Stimulated activated CD4-positive, alpha-beta T cell treated with anti-CD3 and anti-CD28 coated beads, Interleukin-1b, Interleukin-23, amount 100 ng/mL, for 4 hours (primary cell): Measurements from ENCODE around the gene LRRC34.

Experiments
- DNase-seq, 2 donors: peaks; one replicate each; pipeline ENCODE4 v3.0.0-alpha.2; 2020; ENCODE audit warnings: low read depth in 2 of 2

LRRC34 gene

DNA sequence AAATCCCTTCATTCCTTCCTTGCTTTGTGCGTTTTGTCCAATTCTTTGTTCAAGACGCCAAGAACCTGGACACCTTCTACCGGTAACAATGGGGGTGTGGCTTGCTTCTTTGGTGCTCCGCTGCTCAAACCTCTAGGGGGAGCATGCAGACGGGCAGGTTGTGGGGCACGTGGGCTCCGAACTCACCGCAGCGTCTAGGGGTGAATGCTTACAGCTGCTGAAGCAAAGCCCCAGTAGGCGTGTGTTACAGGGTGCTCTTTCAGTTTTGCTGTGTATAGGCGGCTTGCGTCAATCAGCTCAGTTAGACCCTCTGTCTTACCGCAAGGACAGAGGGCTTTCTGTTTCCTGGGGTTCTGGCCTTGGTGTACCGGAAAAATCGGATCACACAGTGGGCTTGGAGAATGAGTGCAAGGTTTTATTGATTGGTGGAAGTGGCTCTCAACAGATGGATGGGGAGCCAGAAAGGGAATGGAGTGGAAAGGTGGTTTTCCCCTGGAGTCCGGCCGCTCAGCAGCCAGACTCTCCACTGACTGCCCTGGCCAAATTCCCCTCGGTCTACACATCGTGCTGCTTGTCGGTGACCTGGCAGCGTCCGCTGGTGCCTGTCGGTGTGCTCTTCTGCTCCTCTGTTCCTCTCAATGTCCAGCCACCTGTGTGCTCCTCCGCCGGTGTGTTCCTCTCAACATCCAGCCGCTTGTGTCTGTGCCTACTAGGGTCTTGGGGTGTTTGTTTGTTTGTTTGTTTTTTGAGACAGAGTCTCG, 1.2 kb upstream of the LRRC34 start:
- peak; percentile 42 to 68 for DNase-seq

DNA sequence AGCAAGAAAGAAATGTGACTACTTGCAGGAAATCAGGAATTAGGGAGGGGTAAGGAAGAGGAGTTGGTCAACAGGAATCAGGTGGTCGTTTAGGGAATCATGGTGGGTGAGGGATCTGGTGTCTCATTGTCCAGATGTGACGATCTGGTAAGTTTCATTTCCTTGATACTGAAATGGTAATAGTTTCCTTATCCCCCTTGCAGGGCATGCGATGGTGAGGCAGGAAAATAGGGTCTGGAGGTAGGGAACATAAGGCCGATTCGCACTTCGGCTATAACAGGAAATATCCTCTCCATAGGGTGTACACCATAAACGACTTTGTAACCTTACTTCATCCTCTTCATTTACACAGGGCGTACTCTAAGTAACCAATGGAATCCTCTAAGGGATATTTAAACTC, 574 bp upstream of the LRRC34 start:
- DNase-seq = no peak

DNA sequence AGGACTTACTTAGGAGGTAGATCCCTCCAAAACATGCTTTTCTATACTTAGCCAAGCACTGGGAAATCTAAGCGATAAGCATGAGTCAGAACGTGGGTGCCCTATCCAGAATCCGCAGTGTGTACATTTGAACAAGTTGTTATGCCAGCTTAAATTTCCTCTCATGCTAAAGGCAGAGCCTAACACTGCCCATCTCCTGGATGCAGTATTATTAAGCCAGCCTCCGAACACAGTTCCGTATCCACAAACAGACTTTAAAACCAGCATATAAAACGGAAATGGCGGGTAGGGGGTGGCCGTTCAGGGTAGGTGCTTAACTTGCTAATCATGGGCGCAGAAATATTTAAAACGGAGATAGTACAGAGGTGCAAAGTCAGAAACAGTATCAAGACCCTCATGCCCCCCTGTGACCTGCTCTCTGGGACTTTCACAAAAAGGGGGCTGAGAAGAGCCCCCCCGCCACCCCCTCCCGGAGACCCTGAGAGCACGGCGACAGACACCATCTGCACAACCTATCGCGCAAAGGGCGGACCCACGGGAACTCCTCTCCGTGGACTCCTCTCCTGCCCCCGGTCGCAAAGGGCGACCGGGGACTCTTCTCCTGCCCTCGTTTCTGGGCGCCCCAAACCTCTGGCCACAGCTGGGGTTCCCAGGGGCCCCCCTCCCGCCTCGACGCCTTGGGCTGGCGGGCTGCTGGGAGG, 923 bp downstream of the LRRC34 start:
- DNase-seq = no peak

DNA sequence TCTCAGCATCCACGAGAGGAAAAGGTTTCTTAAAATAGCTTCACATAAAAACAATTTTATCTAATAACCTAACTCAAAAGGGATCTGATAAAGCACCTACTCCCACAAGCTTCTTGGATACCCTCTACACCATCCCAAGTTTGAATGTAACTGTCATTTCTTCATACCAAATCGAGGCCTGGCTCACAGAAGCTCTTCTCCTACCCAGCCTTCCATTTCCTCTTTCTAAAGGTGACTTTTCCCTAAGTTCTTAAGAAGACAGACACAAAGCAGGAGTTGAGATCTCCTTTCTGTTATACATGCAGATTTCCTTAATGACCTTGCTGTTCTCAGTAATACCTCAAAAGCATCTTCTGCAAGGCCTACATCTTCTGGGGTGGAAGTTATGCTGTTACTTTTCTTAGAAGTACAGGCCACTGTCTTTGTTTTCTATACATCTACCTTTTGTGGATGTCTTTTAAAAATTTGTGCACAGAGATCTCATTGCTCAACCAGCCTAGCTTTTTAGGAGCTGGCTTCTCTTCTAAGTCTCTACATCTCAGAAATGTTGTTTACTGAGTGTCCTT, 3.4 kb downstream of the LRRC34 start:
- no peak for DNase-seq

DNA sequence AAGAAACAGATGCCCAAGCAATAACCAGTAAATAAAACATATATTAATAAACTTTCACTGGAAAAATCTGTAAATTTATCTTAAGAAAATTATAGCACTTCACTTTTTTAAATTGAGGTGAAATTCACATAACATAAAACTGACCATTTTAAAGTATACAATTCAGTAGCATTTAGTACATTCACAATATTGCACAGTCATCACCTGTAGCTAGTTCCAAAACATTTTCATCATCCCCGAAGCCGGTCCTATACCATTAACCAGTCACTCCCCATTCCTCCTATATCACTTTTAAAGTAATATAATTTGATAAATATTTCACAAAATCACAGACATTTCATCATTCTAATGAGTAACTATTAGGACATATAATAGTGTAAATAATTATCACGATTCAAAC, 8.0 kb downstream of the LRRC34 start:
- DNase-seq = no peak

DNA sequence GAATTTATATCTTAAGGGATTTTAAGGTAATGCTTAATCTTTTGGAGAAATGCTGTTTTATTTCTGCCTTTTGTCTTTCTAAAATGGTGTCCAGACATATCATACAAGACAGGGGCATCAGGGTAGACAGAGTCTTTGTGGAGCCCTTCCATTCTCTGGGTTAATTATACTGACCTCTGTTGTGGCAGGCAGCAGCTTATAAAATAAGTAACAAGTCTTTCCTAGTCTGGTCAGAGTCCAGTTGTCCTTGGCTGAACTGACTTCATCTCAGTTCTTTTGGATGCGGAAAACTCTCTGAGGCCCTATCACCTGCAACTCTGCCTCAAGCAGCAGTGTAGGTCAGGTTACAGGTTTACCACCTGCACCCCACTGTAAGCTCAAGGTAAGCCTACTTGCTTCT, 20.3 kb downstream of the LRRC34 start:
- no peak for DNase-seq

DNA sequence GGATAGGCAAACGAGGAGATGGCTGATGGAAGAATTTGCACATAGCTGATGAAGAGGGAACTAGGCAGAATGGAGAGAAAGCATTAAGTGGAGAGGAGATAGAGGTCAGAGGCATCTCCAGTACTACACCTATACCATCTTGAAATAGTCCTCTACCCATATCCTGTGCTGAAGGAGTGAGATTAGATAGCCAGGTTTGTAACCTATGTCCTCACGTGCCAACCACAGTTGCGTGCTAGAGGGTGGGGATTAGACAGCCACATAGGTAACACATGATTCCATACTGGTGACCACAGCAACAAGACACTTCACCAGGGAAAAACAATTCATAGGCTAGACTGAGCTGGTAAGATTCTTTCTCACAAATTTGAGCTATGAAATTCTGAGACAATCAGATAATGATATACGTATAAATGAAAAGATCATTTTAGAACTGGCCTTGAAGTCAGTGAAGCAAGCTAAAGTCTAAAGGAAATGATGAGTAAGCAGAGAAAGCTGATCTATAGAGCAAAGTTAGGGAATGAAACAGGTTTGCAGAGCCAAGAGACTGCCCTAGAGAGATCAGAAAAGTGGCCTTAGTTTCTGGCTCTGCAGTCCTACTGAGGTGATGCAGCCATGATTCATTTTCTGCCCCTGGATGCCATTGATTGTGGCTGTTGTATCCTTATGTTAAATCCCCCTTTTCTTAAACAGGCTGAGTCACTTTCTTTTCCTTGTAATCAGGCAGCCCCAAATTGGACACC, 21.8 kb downstream of the LRRC34 start:
- no peak for DNase-seq

DNA sequence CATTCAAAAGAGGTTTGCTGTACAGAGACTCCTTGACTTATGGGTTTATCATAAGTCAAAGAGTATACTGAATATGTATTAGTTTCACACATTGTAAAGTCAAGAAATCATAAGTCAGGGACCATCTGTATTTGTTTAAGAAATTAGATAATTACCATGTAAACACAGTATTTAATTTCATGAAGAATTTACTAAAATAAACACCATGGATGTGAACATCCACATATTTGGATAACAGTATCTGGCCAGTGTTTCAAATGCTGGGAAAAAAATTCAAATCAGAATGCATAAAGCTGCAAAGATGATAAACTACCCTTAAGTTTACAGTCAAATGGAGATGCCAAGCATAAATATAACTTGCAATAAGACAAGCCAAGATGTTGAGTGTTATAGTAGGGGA, 22.5 kb downstream of the LRRC34 start:
- DNase-seq = no peak

DNA sequence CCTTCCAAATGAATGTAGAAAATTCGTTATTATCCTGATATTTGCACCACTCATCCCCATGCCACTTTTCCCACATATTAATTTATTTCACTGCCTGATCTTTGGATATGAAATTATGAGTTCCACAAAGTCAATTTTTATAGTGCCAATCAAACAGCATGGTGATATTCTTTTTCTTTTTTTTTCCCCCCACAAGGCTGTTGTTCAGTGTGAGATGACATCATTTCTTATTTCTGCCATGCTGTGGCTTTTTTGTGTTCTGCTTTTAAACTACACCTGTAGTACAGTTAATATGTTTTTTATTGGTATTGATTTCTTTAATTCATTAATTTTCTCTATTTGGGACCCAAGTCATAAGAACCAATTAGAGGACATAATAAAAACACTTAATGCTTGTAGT, 24.9 kb downstream of the LRRC34 start:
- no peak for DNase-seq

DNA sequence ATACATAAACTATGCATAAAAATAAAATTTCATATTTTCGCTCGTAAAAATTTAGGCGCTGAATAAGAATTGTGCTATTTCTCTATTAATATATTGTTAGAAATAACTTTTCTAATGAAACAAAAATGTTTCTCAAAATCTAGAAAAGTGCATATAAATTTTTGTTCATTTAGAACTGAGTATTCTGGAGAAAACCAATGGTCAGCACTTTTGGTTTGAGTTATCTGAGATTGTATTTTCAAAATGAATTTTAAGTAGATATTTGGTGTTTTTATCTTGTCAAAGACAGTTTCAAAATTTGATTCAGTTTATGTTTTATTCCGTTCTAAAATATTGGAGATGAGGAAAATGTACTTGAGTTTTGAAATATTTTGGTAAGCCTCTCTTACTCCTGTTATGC, 25.6 kb downstream of the LRRC34 start:
- no peak for DNase-seq

DNA sequence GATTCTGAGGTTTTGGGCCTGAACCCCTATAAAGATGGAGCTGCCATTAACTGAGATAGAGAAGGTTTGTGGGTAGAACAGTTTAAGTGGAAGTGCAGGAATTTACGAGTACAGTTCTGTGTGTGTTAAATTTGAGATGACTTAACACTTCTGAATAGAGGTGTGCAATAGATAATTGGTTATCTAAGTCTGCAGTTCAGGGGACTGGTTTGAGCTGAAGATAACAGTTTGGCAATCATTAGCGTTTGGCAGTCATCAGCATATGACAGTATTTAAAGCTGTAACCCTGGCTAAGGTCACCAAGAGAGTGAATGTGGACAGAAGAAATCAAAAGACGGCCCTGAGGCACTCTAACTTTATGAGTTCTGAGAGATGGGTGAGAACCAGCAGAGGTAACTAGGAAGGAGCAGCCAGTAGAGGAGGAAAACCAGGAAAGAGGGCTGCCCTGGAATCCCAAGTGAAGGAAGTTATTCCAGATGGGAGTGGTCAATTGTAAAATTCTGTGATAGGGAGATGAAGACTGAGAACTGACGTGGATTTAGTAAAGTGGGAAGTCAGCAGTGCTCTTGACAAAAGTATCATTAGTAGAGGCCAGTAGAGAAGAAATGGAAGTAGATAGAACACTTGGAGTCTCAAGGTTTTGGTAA, 31.4 kb downstream of the LRRC34 start:
- no peak for DNase-seq

DNA sequence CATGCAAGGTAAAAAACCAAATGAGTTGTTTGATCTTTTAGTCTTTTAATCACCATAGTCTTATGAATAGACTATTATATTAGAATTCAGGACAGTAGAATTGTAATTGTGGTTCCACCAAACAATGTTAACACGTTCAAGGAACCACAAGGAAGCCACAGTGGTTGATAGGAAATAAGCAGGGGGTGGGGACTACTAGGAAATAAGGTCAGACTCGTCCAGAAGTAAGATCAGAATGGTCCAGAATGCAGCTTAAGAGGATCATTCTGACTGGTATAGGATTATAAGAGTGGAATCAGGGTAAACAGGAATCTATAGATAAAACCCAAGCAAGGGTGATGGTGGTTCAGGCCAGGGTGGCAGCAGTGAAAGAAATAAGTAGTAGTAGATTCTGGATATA, 32.0 kb downstream of the LRRC34 start:
- no peak for DNase-seq

DNA sequence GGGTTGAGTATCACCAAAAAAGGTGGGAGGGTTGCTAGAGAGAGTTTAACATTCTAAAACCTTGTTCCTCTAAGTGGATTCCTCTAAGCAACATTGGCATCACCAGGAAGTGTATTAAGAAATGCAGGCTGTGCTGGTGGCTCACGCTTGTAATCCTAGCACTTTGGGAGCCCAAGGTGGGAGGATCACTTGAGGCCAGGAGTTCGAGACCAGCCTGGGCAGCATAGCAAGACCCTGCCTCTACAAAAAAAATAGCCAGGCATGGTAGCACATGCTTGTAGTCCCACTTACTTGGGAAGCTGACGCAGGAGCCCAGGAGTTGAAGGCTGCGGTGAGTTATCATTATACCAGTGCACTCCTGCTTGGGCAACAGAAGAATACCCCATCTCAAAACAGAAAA, 34.9 kb downstream of the LRRC34 start:
- DNase-seq = no peak

DNA sequence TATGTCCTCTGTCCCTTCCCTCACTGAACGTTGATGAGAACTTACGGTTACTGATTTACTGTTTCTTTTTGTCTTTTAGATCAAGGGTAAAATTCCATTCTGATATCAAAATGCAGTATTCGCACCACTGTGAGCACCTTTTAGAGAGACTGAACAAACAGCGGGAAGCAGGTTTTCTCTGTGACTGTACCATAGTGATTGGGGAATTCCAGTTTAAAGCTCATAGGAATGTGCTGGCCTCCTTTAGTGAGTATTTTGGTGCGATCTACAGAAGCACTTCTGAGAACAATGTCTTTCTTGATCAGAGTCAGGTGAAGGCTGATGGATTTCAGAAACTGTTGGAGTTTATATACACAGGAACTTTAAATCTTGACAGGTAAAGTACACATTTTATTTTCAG, 38.5 kb downstream of the LRRC34 start:
- no peak for DNase-seq

DNA sequence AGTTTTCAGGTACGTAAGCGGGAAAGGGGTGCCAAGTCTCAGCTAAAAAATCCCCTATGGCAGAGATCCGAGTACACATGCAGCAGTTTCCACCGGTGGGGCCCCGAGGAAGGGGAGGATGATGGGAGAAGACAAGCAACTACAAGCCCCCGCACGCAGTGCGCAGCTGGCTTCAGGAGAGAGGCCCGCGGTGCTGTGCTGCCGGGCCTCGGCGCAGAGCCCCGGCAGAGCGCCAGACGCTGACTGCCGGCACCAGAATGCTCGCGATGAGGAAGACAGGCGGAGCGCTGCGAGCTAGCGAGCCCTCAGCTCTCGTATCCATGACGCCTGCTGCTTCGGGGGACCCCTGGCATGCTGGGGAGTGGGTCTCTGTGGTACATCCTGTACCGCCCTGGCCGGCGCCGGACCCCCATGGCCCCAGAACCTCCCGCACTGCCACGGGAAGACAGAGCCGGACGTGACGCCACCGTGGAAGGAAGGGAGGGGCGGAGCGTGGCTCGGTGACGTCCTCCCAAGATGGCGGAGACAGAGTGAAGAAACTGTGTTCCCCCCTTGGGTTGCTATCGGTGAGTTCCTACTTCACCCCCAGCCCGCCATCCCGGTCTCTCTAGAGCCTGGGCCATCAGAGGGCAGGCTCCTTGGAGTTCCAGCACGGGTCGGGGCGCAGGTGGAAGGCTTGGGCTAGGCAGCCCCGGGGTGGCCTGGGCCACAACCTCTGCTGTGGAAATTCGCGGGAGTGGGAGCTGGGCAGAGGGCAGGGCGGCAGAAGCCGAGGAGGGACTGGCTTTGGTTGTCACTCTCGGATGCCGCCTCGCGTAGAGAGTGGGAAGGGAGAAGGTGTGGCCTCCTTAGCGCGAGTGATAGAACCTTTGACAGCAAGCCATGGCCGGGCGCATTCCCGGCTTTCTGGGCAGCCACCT, 39.5 kb downstream of the LRRC34 start, which contains the start of gene MYNN:
Gene MYNN, plus strand, starts transcription at position 500 of the 920 bp plus-strand sequence. CDS start 900 bp downstream, outside the sequence.
- DNase-seq = peak; percentile 85 to 87

DNA sequence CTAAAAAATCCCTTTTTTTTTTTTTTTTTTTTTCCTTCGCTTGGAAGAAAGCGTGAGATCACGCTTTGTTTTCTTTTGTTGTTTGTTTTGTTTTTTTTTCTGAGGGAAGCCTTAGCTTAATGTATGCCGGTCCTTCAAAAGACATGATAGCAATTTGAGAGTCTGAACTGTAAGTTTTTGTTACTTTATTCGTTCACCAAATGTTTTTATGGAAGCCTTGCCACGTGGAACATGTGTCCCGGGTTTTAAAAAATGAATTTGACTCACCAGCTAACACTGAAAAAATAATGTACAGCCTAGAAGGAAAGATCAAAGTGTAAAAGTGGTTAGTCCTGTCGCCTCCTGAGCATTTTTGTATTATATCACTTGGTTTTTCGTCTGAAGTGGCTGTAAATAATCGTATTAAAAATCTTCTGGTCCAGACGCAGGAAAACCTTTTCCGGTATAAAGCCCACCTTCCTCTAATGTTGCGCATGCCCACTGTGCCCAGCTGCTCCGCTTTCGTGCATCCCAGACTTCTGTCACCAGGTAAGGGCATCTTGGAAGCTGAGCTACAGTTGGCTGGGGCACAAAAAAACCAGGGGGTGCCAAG, 40.3 kb downstream of the LRRC34 start:
- no peak for DNase-seq

DNA sequence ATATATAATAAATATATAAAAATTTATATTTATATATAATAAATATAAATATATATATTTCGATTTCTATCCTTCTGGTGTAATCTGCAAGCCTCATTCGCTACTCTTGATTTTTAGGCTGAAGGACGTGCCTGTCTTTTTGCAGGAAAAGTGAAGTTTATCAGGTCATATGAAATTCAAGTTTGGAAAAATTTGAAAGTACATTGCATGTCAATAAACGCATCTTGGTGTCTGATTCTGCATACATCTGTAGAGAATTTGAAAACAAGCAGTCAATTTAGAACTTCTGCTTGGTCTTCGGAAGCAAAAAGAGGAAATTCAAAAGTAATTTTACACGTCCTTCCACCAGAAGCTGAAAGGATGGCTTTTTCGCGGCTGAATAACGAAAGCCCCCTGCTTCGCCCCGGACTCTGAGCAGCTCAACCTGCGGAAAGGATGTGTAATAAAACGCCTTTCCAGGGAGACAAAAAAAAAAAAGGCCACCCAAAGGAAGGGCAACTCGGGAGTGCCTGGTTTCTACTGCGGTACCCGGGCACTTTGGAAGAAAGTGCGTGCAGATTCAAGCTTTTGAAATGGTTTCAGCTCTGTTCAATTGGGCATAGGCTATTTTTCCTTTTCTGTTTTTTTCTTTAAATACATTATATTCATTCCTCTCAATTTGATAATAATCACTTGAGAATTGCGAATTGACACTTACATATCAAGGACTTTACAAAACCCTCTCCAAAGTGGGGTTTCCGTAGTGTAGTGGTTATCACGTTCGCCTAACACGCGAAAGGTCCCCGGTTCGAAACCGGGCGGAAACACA, 41.0 kb downstream of the LRRC34 start:
- peak; percentile 50 to 78 for DNase-seq

DNA sequence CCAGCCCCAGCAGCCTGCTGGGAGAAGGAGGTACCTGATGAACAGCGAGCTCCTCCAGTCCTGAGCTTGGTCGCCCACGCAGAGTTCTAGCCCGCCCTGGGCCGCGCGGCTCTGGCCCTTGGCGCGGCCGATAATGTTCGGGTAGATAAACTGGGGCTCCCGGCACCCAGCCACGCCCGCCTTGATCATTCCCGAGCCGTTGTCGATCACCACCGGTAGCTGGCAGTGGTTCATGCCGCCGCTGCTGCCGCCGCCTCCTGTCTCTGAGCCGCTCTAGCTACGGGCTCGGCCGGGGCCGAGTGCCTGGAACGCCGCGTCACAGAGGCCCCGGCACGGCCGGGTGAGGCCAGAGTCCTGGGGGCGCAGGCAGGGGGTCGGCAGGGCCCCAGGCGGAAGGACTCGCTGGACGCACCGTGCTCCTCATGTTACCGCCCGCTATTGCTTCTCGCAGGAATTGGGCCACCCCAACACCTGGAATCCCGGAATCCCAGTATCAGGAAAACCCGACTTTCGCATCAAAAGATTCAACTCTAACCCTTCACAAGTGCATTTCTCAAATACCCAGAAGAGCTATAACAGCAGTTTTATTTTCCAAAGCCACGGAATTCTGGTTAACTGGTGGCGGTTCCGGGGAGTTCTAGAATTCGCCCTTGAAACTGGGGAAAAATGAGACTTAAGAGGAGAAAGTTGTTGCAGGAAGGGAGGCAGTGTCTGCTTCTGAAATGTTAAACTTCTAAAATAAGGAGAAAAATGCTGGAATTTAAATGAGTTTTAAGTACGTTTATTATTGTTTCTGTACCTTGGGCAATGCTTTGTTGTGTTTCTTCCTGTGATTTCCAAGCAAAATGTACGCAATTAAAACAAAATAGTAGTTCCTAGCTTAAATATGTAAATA, 43.2 kb downstream of the LRRC34 start, which contains the start of gene ACTRT3:
Gene ACTRT3, minus strand, starts transcription at position 275 of the 895 bp plus-strand sequence. Its CDS starts 41 bp downstream, at position 234.
- peak; percentile 42 to 54 for DNase-seq
